ENCODE measurements around the gene PCDH9.

The PCDH9 gene

DNA sequence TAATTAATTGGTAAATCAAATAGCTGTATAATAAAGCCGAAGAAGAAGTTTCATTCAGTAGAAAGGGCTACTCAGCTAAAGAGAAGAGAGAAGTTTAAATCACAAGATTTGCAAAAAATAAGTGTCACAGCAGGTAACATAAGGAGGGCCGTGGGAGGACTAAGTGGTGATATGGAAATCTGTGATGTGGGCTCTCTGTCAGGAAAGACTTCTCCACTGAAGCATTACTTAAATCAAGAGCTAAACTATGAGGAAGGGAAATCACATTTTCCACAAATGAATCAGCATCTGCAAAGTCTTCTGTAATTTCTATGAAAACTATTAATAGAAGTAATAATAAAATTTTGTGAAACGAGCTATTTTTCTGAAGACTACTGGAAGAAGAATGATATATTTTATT is 153.8 kb downstream of the PCDH9 start:
- H3K27me3 Mint-ChIP-seq: no peaks in the 10 kb centered on the region

DNA sequence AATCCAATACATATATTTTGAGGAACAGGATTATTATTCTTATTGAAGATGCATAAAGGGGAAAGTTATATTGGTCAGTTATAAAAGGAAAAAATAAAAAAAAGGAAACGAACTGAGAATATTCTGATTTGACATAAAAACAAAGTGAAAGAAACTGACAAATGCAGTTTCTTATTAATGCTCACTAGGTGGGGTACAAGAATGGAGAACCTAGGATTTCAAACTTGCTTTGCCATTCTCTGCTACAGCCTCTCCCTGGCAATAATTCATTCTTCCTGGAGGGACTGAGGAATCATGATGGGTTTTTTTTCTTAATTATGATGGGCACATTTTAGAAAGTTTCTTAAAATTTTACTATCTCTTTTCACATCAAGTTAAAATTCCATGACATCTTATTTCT is 154.9 kb downstream of the PCDH9 start:
- H3K27me3 Mint-ChIP-seq: no peaks in the 10 kb centered on the region
- no peak overlapping the region for H3K4me3 Mint-ChIP-seq
- peaks cover 4% of the 10 kb centered on the region for H3K9me3 Mint-ChIP-seq
- no peaks in the 10 kb centered on the region for H3K36me3 Mint-ChIP-seq
- no peak overlapping the region for H3K27ac Mint-ChIP-seq
- ATAC-seq: no peak
- no peaks in the 10 kb centered on the region for H3K4me1 Mint-ChIP-seq

More for the DNA sequence above, 153.8 kb downstream of the PCDH9 start:
- H3K27ac Mint-ChIP-seq: no peak overlapping the region
- H3K9me3 Mint-ChIP-seq: peaks cover 4% of the 10 kb centered on the region
- H3K36me3 Mint-ChIP-seq: no peaks in the 10 kb centered on the region
- H3K4me1 Mint-ChIP-seq: no peaks in the 10 kb centered on the region
- no peak for ATAC-seq
- no peak overlapping the region for H3K4me3 Mint-ChIP-seq

DNA sequence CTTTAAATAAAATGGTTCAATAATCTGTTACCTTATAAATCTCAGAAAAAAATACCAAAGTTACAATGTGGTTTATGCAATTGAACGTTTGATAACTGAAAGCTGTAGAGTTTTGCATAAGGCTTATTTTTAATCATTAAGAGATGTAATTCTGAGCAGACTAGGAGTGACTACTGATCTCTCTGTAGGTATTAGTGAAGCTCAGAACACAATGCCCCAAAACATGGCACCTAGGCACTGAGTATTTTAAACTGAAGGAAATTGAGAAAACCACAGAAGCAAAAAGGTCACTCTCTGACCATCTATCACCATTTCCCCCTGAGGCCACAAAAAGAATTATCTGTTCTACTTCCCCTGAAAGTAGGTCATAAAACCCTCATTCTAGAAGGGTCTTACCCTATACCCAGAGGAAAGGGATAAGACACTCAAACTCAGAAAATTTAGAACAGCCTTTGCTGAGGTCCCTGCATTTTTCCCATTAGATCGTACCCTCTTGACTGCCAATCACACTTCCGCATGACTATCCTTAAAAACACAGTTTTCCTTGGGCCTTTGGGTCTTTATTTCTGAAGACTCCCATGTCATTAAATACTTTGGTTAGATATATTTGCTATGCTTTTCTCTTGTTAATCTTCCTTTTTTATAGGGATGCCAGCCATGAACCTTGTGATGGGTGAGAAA is 158.1 kb downstream of the PCDH9 start:
- H3K9me3 Mint-ChIP-seq: no peaks in the 10 kb centered on the region
- no peak overlapping the region for H3K4me3 Mint-ChIP-seq
- no peak for ATAC-seq

DNA sequence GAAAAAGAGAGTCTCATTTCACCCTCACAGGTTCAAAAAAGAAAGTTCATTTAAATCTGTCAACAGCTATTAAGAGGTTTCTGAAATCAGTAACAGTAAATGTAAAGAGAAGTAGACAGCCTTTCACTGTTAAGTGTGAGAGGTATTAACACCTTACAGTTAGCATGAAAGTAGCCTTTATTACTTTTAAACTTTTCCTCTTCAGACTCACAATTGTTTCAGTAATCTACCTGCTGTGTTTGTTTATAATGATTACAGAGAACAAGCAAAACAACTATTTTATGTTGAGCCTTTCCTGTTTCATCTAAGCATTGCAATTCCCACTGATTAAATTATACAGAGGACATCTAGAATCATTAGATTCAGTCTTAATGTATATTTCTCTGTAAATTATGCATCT is 159.8 kb downstream of the PCDH9 start:
- Mint-ChIP-seq H3K4me1 (no peaks in the 10 kb centered on the region), H3K27me3 (no peaks in the 10 kb centered on the region), H3K36me3 (no peaks in the 10 kb centered on the region), H3K4me3 (no peak overlapping the region), H3K27ac (no peak overlapping the region), H3K9me3 (no peaks in the 10 kb centered on the region)
- no peak for ATAC-seq

More for the DNA sequence above, 158.1 kb downstream of the PCDH9 start:
- Mint-ChIP-seq H3K36me3 (no peaks in the 10 kb centered on the region), H3K27ac (no peak overlapping the region), H3K27me3 (no peaks in the 10 kb centered on the region), H3K4me1 (no peaks in the 10 kb centered on the region)

DNA sequence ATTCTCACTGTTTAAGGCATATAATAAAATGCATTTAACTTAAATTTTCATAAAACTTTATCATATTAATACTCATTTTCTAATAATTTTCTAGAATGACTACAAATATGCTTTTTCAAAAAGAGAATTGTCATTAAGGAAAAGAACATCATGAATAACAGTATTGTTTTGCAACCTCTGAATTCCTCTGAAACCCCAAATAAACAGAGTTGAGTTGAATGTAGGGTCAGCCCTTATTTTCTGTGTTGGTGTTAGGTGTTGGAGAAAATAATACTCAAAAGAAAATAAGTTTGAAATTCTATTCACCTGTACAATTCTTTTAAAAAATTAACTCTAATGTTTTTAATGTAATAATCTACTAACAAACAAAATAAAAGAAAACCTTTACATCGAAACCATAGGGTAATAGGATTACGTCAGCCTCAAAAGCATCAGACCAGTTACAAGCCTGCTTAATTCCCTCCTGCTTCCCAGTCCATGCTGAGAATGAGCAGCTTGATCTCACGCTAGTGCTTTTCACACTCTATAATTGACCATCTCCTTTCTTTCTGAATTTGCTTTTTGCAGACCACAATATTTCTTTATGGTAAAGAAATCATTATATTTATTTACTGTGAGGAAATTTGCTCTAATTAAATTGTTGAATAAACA is 160.9 kb downstream of the PCDH9 start:
- H3K36me3 Mint-ChIP-seq: no peaks in the 10 kb centered on the region
- no peak overlapping the region for H3K4me3 Mint-ChIP-seq
- no peaks in the 10 kb centered on the region for H3K4me1 Mint-ChIP-seq
- H3K27ac Mint-ChIP-seq: no peak overlapping the region
- ATAC-seq: no peak
- H3K27me3 Mint-ChIP-seq: no peaks in the 10 kb centered on the region
- no peaks in the 10 kb centered on the region for H3K9me3 Mint-ChIP-seq

DNA sequence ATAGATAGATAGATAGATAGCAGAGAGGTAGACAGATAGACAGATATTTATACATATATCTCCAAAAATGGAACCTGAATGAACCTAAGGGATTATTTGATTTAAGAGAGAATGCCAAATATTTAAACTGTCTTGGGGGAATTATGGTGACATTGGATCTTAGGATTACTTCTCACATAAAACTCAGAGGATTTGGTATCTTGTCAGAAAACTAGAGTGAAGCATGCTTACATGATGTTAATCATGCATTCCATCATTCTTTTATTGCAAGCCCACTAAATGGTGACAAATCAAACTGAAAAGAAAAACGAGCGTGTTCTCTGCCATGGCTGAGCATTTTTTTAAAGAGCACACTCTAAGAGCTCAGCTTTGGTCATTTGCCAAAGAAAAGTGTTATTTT is 165.2 kb downstream of the PCDH9 start:
- ATAC-seq: no peak
- Mint-ChIP-seq H3K4me1 (no peaks in the 10 kb centered on the region), H3K4me3 (no peak overlapping the region), H3K27ac (no peak overlapping the region), H3K27me3 (no peaks in the 10 kb centered on the region), H3K36me3 (no peaks in the 10 kb centered on the region), H3K9me3 (no peaks in the 10 kb centered on the region)

DNA sequence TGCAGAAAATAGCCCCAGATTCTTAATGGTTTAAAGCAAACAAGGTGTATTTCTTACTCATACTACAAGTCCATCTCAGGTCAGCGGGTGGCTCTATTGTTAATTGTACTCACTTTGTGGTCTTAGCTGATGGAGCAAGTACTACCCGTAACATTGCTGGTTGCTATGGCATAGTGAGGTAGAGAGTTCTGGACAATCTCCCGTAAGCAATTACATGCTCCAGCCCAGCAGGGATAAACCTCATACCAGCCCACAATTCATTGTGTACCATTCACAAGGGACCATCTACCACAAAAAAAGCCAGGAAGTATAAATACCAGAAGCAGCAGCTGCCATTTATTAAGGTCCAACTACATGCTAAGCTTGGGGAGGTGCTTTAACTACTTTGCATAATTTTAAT is 167.1 kb downstream of the PCDH9 start:
- Mint-ChIP-seq H3K4me1 (no peaks in the 10 kb centered on the region), H3K27me3 (no peaks in the 10 kb centered on the region), H3K36me3 (no peaks in the 10 kb centered on the region), H3K9me3 (no peaks in the 10 kb centered on the region), H3K27ac (no peak overlapping the region), H3K4me3 (no peak overlapping the region)
- ATAC-seq: no peak

DNA sequence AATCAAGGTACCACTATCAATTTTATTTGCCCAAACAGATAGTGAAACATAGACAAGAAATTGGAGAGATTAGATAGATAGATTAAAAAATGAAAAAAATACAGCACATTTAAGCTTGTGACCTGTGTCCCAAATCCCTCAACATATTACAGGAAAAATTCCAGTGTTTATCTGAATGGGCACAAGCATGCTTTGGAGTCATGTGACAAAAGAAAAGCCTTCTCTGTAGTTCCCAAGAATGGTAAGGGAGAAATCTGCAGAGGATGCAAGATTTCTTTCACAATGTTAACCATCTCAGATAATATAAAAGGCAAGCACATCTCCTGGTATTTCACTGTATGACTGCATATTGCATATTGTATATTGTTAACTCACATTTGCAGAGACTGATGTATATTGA is 168.0 kb downstream of the PCDH9 start:
- Mint-ChIP-seq H3K9me3 (no peaks in the 10 kb centered on the region), H3K27ac (no peak overlapping the region), H3K36me3 (no peaks in the 10 kb centered on the region), H3K4me3 (no peak overlapping the region), H3K4me1 (no peaks in the 10 kb centered on the region), H3K27me3 (no peaks in the 10 kb centered on the region)
- ATAC-seq: no peak

DNA sequence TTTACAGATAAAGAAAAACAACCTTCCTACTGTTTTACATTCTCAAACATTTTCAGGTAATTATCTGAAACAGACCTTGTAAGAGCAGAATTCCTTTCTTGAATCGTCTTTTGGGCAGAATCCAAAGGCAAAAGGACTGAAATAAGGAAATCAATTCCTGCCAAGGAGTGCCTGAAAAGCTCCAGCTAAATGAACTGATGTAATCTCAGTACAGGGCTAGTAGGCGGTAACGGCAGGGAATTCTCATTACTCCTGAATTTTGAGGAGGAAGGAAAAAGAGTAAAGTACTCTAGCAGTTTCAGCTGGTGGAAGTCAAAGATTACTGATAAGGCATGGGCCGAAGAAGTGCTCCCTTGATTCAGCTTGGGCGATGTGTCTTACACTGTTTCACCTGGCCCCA is 168.4 kb downstream of the PCDH9 start:
- H3K27me3 Mint-ChIP-seq: no peaks in the 10 kb centered on the region
- H3K4me1 Mint-ChIP-seq: no peaks in the 10 kb centered on the region
- H3K9me3 Mint-ChIP-seq: no peaks in the 10 kb centered on the region
- no peak overlapping the region for H3K27ac Mint-ChIP-seq
- no peaks in the 10 kb centered on the region for H3K36me3 Mint-ChIP-seq
- no peak overlapping the region for H3K4me3 Mint-ChIP-seq
- no peak for ATAC-seq

DNA sequence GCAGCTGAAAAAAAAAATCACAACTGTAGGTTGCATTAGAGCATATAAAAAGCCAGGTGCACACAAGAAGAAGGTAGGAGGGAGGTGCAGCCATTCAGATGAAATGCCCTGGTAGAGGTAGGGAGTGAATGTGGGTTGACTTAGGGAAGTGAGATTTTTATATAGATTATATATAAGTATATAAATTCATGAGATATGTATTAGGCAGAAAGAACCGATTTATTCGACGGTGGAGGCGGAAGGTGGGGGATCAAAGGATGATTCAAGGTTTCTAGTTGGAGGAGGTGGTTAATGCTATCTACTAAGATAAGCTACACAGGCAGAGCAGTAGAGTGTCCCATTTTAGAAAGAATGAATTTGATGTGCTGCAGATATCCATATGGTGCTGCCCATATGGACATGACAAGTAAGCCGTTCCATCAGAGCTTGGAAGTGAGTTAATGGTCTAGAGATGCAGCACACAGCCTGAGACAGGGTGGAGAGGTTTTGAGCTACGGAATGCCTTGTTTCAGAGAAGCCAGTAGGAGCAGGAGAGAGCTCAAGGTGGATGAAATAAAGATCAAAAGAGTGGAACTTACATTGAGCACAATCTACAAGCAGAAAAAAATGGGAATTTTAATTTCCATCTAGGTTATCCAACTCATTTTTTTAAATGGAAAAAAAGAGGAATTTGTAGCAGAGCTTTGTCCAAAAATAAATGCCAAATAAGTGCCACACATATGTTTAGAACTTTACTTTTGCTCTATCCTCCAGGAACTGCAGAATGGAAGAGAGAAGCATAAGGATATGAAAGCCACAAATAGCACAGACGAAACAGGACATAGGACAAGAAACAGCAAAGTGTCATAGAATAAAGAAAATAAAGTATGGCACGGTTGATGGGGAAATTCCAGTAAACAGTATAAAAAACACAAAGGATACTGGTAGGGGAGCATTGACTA is 177.3 kb downstream of the PCDH9 start:
- Mint-ChIP-seq H3K4me3 (no peak overlapping the region), H3K27ac (no peak overlapping the region), H3K36me3 (no peaks in the 10 kb centered on the region), H3K9me3 (peaks cover 9% of the 10 kb centered on the region), H3K4me1 (no peaks in the 10 kb centered on the region), H3K27me3 (no peaks in the 10 kb centered on the region)
- no peak for ATAC-seq

DNA sequence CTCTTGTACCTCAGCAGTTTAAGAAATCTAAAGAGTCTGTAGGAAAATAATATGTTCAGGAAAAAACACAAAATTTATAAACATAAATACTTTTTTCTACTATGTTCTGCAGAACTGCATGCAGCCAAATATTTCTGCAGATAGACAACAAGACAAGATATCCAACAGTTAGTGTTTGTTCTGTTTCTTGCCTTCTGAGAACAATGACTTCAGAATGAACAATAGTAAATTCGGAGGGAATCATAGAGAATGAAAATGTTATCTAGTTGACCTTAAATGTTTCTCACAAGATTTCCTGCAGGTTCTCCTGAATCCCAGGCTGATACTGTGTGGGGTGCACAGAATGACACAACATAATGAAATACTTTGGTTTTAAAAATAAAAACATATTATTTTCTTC is 180.4 kb downstream of the PCDH9 start:
- no peak for ATAC-seq
- Mint-ChIP-seq H3K36me3 (no peaks in the 10 kb centered on the region), H3K27ac (no peak overlapping the region), H3K4me3 (no peak overlapping the region), H3K27me3 (no peaks in the 10 kb centered on the region), H3K4me1 (no peaks in the 10 kb centered on the region), H3K9me3 (peaks cover 9% of the 10 kb centered on the region)

DNA sequence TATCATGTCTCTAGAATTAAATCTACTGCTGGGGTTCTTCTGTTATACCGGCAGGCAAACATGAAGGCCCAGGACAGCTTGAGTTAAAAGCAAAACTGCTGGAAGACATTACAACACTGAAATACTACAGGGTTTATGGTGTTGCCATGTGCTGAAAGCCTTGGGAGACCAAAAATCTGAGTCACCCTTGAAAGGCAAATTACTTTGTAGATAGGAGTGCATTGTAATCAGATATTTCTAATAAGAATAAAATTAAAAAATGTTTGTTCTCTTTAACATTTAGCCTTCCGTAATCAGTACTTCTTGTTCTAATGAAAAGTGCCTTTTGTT is 181.3 kb downstream of the PCDH9 start:
- ATAC-seq: no peak
- Mint-ChIP-seq H3K27ac (no peak overlapping the region), H3K36me3 (no peaks in the 10 kb centered on the region), H3K4me3 (no peak overlapping the region), H3K27me3 (no peaks in the 10 kb centered on the region), H3K9me3 (peaks cover 9% of the 10 kb centered on the region), H3K4me1 (no peaks in the 10 kb centered on the region)

DNA sequence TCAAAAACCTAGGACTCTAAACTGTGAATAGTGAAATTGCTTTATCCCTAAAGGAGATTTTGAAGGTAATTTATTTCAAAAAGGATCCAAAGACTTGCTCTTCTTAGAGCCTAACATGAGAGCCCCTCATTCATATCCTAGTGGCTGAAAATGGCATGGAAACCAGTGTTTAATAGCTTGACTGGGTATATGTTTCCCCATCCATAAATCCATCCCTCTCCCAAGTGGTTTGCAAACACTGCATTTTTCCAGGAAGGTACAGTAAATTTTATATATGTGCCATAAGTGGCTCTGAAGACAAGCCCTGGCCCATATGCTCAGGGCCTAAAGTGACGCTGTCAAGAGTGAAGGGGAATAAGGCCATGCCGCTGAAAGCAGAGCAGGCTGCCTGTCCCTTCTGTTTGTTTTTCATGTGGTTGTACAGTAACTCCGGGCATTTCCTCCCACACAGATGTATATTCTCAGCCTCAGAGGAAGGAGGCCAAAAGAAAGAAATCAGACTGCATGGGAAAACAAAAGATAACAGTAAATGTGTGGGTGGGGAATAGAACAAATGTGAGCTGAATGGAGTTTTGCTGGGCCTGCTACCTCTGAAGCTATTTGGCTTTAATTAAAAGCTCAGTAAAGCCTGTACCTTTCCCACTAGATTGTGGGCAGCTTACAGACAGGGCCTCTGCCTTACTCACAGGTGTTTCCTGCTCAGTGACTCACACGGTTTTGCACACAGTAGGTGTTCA is 181.9 kb downstream of the PCDH9 start:
- Mint-ChIP-seq H3K4me3 (no peak overlapping the region), H3K27me3 (no peaks in the 10 kb centered on the region), H3K4me1 (no peaks in the 10 kb centered on the region), H3K36me3 (no peaks in the 10 kb centered on the region), H3K9me3 (peaks cover 10% of the 10 kb centered on the region), H3K27ac (no peak overlapping the region)
- peak; percentile 41 for ATAC-seq

DNA sequence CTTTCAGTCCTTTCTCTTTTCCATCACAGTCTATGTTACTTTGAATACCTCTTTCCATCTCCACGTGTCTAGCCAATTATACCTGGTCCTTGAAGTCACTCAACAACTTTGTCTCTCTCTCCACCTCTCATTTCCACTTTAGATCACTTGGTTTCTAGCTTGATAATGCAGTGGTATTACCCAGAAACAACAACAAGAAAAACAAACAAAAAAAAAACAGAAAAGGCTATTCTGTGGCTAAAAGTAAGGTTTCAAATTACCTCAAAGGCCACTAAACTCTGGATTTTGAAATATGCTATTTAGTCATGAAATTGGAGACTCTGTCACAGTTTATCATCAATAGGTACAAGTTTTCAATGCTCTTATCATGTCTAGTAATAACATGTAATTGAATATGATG is 184.8 kb downstream of the PCDH9 start:
- Mint-ChIP-seq H3K27me3 (no peaks in the 10 kb centered on the region), H3K9me3 (peaks cover 3% of the 10 kb centered on the region), H3K4me3 (no peak overlapping the region), H3K4me1 (no peaks in the 10 kb centered on the region), H3K27ac (no peak overlapping the region), H3K36me3 (no peaks in the 10 kb centered on the region)
- ATAC-seq: no peak

DNA sequence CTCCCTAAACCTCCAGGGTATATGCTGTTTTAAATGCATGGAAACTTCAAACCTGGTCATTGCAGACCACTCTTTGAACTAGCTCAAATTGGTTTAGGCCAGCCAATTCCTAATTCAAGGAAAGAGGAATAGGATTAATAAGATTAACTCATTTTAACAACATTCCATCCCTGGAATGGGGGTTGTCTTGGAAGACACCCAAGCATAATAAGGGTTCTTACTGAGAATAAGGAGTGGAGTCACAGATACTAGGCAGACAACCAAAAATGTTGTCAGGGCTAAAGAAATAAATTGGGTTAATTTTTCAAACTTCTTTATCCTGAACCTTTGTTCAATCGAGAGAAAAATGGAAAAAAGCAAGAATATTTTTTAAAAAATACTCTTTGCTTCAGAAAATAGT is 186.2 kb downstream of the PCDH9 start:
- Mint-ChIP-seq H3K36me3 (no peaks in the 10 kb centered on the region), H3K27ac (no peak overlapping the region), H3K27me3 (no peaks in the 10 kb centered on the region), H3K4me3 (no peak overlapping the region), H3K4me1 (no peaks in the 10 kb centered on the region), H3K9me3 (peaks cover 3% of the 10 kb centered on the region)
- no peak for ATAC-seq
